H9 (cell line): Measurements from ENCODE around the gene TNRC18. TPM values are rescaled to one million over a fixed set of nuclear protein-coding genes. Genes with fewer than 3 reads are reported as not detected.

Experiments
- DNase-seq: peaks from one replicate; pipeline ENCODE4 v3.0.0-alpha.2; 2017
- H2AFZ ChIP-seq: one replicate; pipeline ENCODE4 v1.6.1; 2013; ENCODE audit warnings: mild to moderate bottlenecking, low read length, control low read depth, moderate library complexity
- H2AK5ac ChIP-seq: 2 replicates; pipeline ENCODE4 v1.6.1; 2013; ENCODE audit warnings: low read length, control low read depth, mixed read lengths; ENCODE audit not compliant: insufficient read length
- H2BK120ac ChIP-seq: one replicate; pipeline ENCODE4 v1.6.1; 2013; ENCODE audit warnings: low read depth, mild to moderate bottlenecking, low read length, control low read depth, inconsistent platforms; ENCODE audit not compliant: poor library complexity, severe bottlenecking
- H2BK12ac ChIP-seq: 2 replicates; pipeline ENCODE4 v1.6.1; 2013; ENCODE audit warnings: low read length, control low read depth, mixed read lengths, low read depth; ENCODE audit not compliant: insufficient read length
- H2BK15ac ChIP-seq: 2 replicates; pipeline ENCODE4 v1.6.1; 2013; ENCODE audit warnings: low read depth, low read length, control low read depth
- H2BK20ac ChIP-seq: one replicate; pipeline ENCODE4 v1.6.1; 2013; ENCODE audit warnings: low read depth, mild to moderate bottlenecking, low read length, control low read depth, inconsistent platforms; ENCODE audit not compliant: poor library complexity, severe bottlenecking
- H2BK5ac ChIP-seq: 2 replicates; pipeline ENCODE4 v1.6.1; 2013; ENCODE audit warnings: low read length, control low read depth, mixed read lengths; ENCODE audit not compliant: insufficient read length
- H3K14ac ChIP-seq: 2 replicates; pipeline ENCODE4 v1.6.1; 2013; ENCODE audit warnings: low read length, control low read depth; ENCODE audit not compliant: insufficient read depth
- H3K18ac ChIP-seq: 2 replicates; pipeline ENCODE4 v1.6.1; 2013; ENCODE audit warnings: low read depth, mild to moderate bottlenecking, mixed read lengths, low read length, control low read depth; ENCODE audit not compliant: insufficient read length
- H3K23ac ChIP-seq: 2 replicates; pipeline ENCODE4 v1.6.1; 2013; ENCODE audit warnings: low read length, control low read depth, mixed read lengths, low read depth; ENCODE audit not compliant: insufficient read length
- H3K23me2 ChIP-seq: 2 replicates; pipeline ENCODE4 v1.6.1; 2013; ENCODE audit warnings: low read depth, mild to moderate bottlenecking, mixed read lengths, low read length, control low read depth; ENCODE audit not compliant: insufficient read length, poor library complexity, severe bottlenecking
- H3K27ac ChIP-seq: 2 replicates; pipeline ENCODE4 v1.5.1; 2013; ENCODE audit warnings: low read length, control low read depth, mixed read lengths, low read depth; ENCODE audit not compliant: insufficient read length
- H3K27me3 ChIP-seq: 2 replicates; pipeline ENCODE4 v1.6.1; 2013; ENCODE audit warnings: low read length, control low read depth, inconsistent platforms; ENCODE audit not compliant: insufficient read depth
- H3K4ac ChIP-seq: 2 replicates; pipeline ENCODE4 v1.6.1; 2013; ENCODE audit warnings: low read depth, mild to moderate bottlenecking, control low read depth, inconsistent platforms, low read length, moderate library complexity
- H3K4me1 ChIP-seq: 2 replicates; pipeline ENCODE4 v1.6.1; 2013; ENCODE audit warnings: low read length, control low read depth, inconsistent platforms; ENCODE audit not compliant: insufficient read depth
- H3K4me2 ChIP-seq: 2 replicates; pipeline ENCODE4 v1.6.1; 2013; ENCODE audit warnings: low read length, control low read depth, mixed read lengths; ENCODE audit not compliant: insufficient read length, insufficient read depth
- H3K56ac ChIP-seq: 2 replicates; pipeline ENCODE4 v1.6.1; 2013; ENCODE audit warnings: low read depth, mild to moderate bottlenecking, mixed read lengths, low read length, control low read depth; ENCODE audit not compliant: insufficient read length
- H3K79me1 ChIP-seq: 2 replicates; pipeline ENCODE4 v1.6.1; 2013; ENCODE audit warnings: low read depth, mild to moderate bottlenecking, moderate library complexity, low read length, control low read depth, inconsistent platforms; ENCODE audit not compliant: insufficient read depth, poor library complexity, severe bottlenecking
- H3K79me2 ChIP-seq: 2 replicates; pipeline ENCODE4 v1.6.1; 2013; ENCODE audit warnings: low read length, control low read depth, inconsistent platforms; ENCODE audit not compliant: insufficient read depth
- H3K9ac ChIP-seq: 2 replicates; pipeline ENCODE4 v1.6.1; 2013; ENCODE audit warnings: low read length, control low read depth, mixed read lengths; ENCODE audit not compliant: insufficient read length; ENCODE audit errors: extremely low read depth
- H3K9me3 ChIP-seq: one replicate; pipeline ENCODE4 v1.6.1; 2013; ENCODE audit warnings: low read depth, low read length, inconsistent platforms; ENCODE audit not compliant: control insufficient read depth
- H3T11ph ChIP-seq: one replicate; pipeline ENCODE4 v1.6.1; 2013; ENCODE audit warnings: mild to moderate bottlenecking, low read length, control low read depth, inconsistent platforms
- H4K20me1 ChIP-seq: one replicate; pipeline ENCODE4 v1.6.1; 2013; ENCODE audit not compliant: control insufficient read depth, insufficient read length, insufficient read depth
- H4K5ac ChIP-seq: 2 replicates; pipeline ENCODE4 v1.6.1; 2013; ENCODE audit warnings: low read depth, mild to moderate bottlenecking, mixed read lengths, low read length, control low read depth; ENCODE audit not compliant: insufficient read length
- H4K8ac ChIP-seq: replicated peaks from 2 replicates; pipeline ENCODE4 v1.6.1; 2013; ENCODE audit warnings: low read length, control low read depth, mixed read lengths, low read depth; ENCODE audit not compliant: insufficient read length
- H4K91ac ChIP-seq: 2 replicates; pipeline ENCODE4 v1.6.1; 2013; ENCODE audit warnings: low read depth, mild to moderate bottlenecking, moderate library complexity, mixed read lengths, low read length, control low read depth; ENCODE audit not compliant: insufficient read length
- H3K27ac Mint-ChIP-seq, 3 experiments: 2 replicates in 2 of 3; 3 replicates in 1 of 3; pipeline ENCODE4 v1.8.0; 2020 to 2021; ENCODE audit warnings: mixed read lengths in 3 of 3, mild to moderate bottlenecking in 1 of 3, moderate library complexity in 1 of 3
- H3K27me3 Mint-ChIP-seq: 2 replicates; pipeline ENCODE4 v1.8.0; 2021; ENCODE audit warnings: low read depth, mild to moderate bottlenecking, moderate library complexity, mixed read lengths
- H3K36me3 Mint-ChIP-seq, 3 experiments: 2 replicates in 2 of 3; 3 replicates in 1 of 3; pipeline ENCODE4 v1.8.0; 2020 to 2021; ENCODE audit warnings: low read depth in 3 of 3, mixed read lengths in 3 of 3; ENCODE audit not compliant: insufficient read depth in 1 of 3
- H3K4me1 Mint-ChIP-seq, 2 experiments: 2 replicates each; pipeline ENCODE4 v1.8.0; 2020; ENCODE audit warnings: mixed read lengths in 2 of 2
- H3K4me3 Mint-ChIP-seq, 2 experiments: 2 replicates in 1 of 2; 3 replicates in 1 of 2; pipeline ENCODE4 v1.8.0; 2020 to 2021; ENCODE audit warnings: mild to moderate bottlenecking in 2 of 2, mixed read lengths in 2 of 2, moderate library complexity in 1 of 2
- H3K9me3 Mint-ChIP-seq, 2 experiments: 2 replicates in 1 of 2; 3 replicates in 1 of 2; pipeline ENCODE4 v1.8.0; 2020; ENCODE audit warnings: mild to moderate bottlenecking in 2 of 2, mixed read lengths in 2 of 2, moderate library complexity in 1 of 2
- CTCF ChIP-seq: fragments of 200-600 bp; sonication (generic); conservative IDR thresholded peaks from 3 replicates; pipeline ENCODE4 v1.8.0; 2021; ENCODE audit warnings: antibody characterized with exemption, mild to moderate bottlenecking
- WGBS: extraction: QIAGEN DNeasy Blood & Tissue Kit; methylation state at CpG from one replicate; pipeline ENCODE4 v1.1.7; 2013; ENCODE audit warnings: missing lambda C conversion rate, low lambda C conversion rate, mixed read lengths; ENCODE audit not compliant: insufficient read length; ENCODE audit errors: extremely low coverage; 5-methylcytosine and 5-hydroxymethylcytosine counted together
- total RNA-seq: library from RNA; stranded (reverse); gene quantifications from 2 replicates; pipeline ENCODE4 v1.2.1, GENCODE V29; 2021

The TNRC18 gene
- total RNA-seq, 1 experiment from 2014 or later = 21.2 TPM

- H3K9ac ChIP-seq = no peak overlapping the region
- no peak overlapping the region for H3K56ac ChIP-seq
- peak overlapping the region; percentile 58; the same call in 1 of the 2 replicates for H3K14ac ChIP-seq
- no peak overlapping the region for H3K18ac ChIP-seq
- Mint-ChIP-seq H3K4me3 (peak overlapping the region; percentile 72 to 85), H3K9me3 (peaks cover 0 to 5% of the 10 kb centered on the region in 2 experiments; a peak in 2 of 5 replicates), H3K27me3 (peaks cover 18% of the 10 kb centered on the region), H3K27ac (peak overlapping the region in 1 of 3 experiments; percentile 67; a peak in 1 of 7 replicates), H3K36me3 (peaks cover 7 to 31% (median 16%) of the 10 kb centered on the region in 3 experiments), H3K4me1 (peaks cover 7 to 10% of the 10 kb centered on the region in 2 experiments; a peak in 3 of 4 replicates)
- H2BK120ac ChIP-seq = no peak overlapping the region
- H2BK5ac ChIP-seq = no peak overlapping the region
- H3K27me3 ChIP-seq = no peaks in the 10 kb centered on the region
- H4K91ac ChIP-seq = no peak overlapping the region
- no peak overlapping the region for H3K27ac ChIP-seq
- H3K9me3 ChIP-seq = no peaks in the 10 kb centered on the region
- no CpG with 5 or more reads among the region's 29 CpGs for WGBS
- no peaks in the 10 kb centered on the region for H4K20me1 ChIP-seq
- no peaks in the 10 kb centered on the region for H3K79me1 ChIP-seq
- no peak overlapping the region for H2AK5ac ChIP-seq
- no peak overlapping the region for H3K23ac ChIP-seq
- H2BK15ac ChIP-seq = no peak overlapping the region
- H4K8ac ChIP-seq = no peak overlapping the region
- no peak overlapping the region for H3T11ph ChIP-seq
- peaks cover 6% of the 10 kb centered on the region for H3K23me2 ChIP-seq
- H2BK12ac ChIP-seq = no peak overlapping the region
- no peak overlapping the region for H4K5ac ChIP-seq
- no peak for DNase-seq
- no peaks in the 10 kb centered on the region for H3K79me2 ChIP-seq
- no peak overlapping the region for H2AFZ ChIP-seq
- H3K4me1 ChIP-seq = no peaks in the 10 kb centered on the region
- H3K4ac ChIP-seq = no peak overlapping the region
- H2BK20ac ChIP-seq = no peak overlapping the region
- no peak for TF ChIP-seq CTCF
- peak overlapping the region; percentile 65 for H3K4me2 ChIP-seq
Observed at GRCh38 chr7:5296015-5296610, 127.5 kb downstream of the TNRC18 start.
